Activated naive CD8-positive, alpha-beta T cell treated with anti-CD3 and anti-CD28 coated beads, Interleukin-2, amount 10 ng/mL, durations not matched to agents 7 days and 5 days (primary cell): Measurements from ENCODE around the gene PDE6B. TPM values are rescaled to one million over a fixed set of nuclear protein-coding genes. Genes with fewer than 3 reads are reported as not detected.
A peak's percentile ranks its signal among the peaks of the same experiment; 100 is the strongest.
"Not testable (repeated sequence)": the region's sequence is repeated elsewhere in the genome, so short reads cannot be mapped to it uniquely, and the experiment has no call there.

Experiments used
- ATAC-seq: fragments of 150-1000 bp; cut with Tn5 transposase; one replicate; pipeline ENCODE4 v1.10.0; 2021; ENCODE audit warnings: low read depth, moderate library complexity
- POLR2A ChIA-PET: fragments of 350-600 bp; sonication (Branson Sonifier 250); formaldehyde crosslinking; loops from one replicate; lab custom pipeline; 2021; ENCODE audit warnings: antibody characterized with exemption; lab: Charles Lee
- DNase-seq: peaks from one replicate; pipeline ENCODE4 v3.0.0; 2021
- H3K27ac Mint-ChIP-seq: one replicate; pipeline ENCODE4 v1.8.0; 2022; ENCODE audit warnings: mild to moderate bottlenecking, mixed read lengths
- H3K27me3 Mint-ChIP-seq: one replicate; pipeline ENCODE4 v1.8.0; 2022; ENCODE audit warnings: mild to moderate bottlenecking, moderate library complexity, mixed read lengths
- H3K36me3 Mint-ChIP-seq: one replicate; pipeline ENCODE4 v1.8.0; 2021; ENCODE audit warnings: mild to moderate bottlenecking, mixed read lengths
- H3K4me1 Mint-ChIP-seq: one replicate; pipeline ENCODE4 v1.8.0; 2021; ENCODE audit warnings: mixed read lengths
- H3K4me3 Mint-ChIP-seq: one replicate; pipeline ENCODE4 v1.8.0; 2022; ENCODE audit warnings: mild to moderate bottlenecking, moderate library complexity, mixed read lengths
- H3K9me3 Mint-ChIP-seq: one replicate; pipeline ENCODE4 v1.8.0; 2021; ENCODE audit warnings: mixed read lengths
- total RNA-seq, 2 experiments: library from RNA; stranded (reverse); gene quantifications; one replicate each; pipeline ENCODE4 v1.2.3, GENCODE V29; 2021

Gene PDE6B
- total RNA-seq, 2 experiments from 2014 or later, result 16.6 to 23.2 TPM

- no peak overlapping the region for H3K27ac Mint-ChIP-seq
- H3K4me3 Mint-ChIP-seq, result no peak overlapping the region
- POLR2A ChIA-PET, result no interaction called here
- DNase-seq (no peak), ATAC-seq (no peak)
- no peaks in the 10 kb centered on the region for H3K36me3 Mint-ChIP-seq
- H3K27me3 Mint-ChIP-seq, result peaks cover 3% of the 10 kb centered on the region
- peaks cover 5% of the 10 kb centered on the region for H3K9me3 Mint-ChIP-seq
- no peaks in the 10 kb centered on the region for H3K4me1 Mint-ChIP-seq
Observed at GRCh38 chr4:589219-589963, 36.0 kb upstream of the PDE6B start.

GRCh38 chr4:590313-590841, 35.0 kb upstream of the PDE6B start:
- DNase-seq (no peak), ATAC-seq (no peak)
- Mint-ChIP-seq H3K36me3 (no peaks in the 10 kb centered on the region), H3K4me1 (no peaks in the 10 kb centered on the region), H3K4me3 (no peak overlapping the region), H3K27ac (no peak overlapping the region), H3K9me3 (peaks cover 9% of the 10 kb centered on the region), H3K27me3 (peaks cover 3% of the 10 kb centered on the region)
- POLR2A ChIA-PET, result no interaction called here

GRCh38 chr4:592178-592577, 33.2 kb upstream of the PDE6B start:
- H3K4me3 Mint-ChIP-seq, H3K36me3 Mint-ChIP-seq, H3K9me3 Mint-ChIP-seq, POLR2A ChIA-PET, H3K27ac Mint-ChIP-seq, H3K4me1 Mint-ChIP-seq, ATAC-seq, DNase-seq: not testable (repeated sequence)
- peaks cover 16% of the 10 kb centered on the region for H3K27me3 Mint-ChIP-seq

GRCh38 chr4:592825-593520, 32.4 kb upstream of the PDE6B start:
- H3K4me1 Mint-ChIP-seq, result no peaks in the 10 kb centered on the region
- peaks cover 10% of the 10 kb centered on the region for H3K9me3 Mint-ChIP-seq
- DNase-seq (no peak), ATAC-seq (no peak)
- POLR2A ChIA-PET, result no interaction called here
- H3K27me3 Mint-ChIP-seq, result peaks cover 22% of the 10 kb centered on the region
- no peak overlapping the region for H3K27ac Mint-ChIP-seq
- no peaks in the 10 kb centered on the region for H3K36me3 Mint-ChIP-seq
- H3K4me3 Mint-ChIP-seq, result no peak overlapping the region

- Mint-ChIP-seq H3K4me3 (no peak overlapping the region), H3K9me3 (peaks cover 7% of the 10 kb centered on the region), H3K4me1 (peaks cover 3% of the 10 kb centered on the region), H3K36me3 (no peaks in the 10 kb centered on the region), H3K27ac (no peak overlapping the region), H3K27me3 (peaks cover 22% of the 10 kb centered on the region)
- DNase-seq, result no peak
- ATAC-seq, result no peak
- POLR2A ChIA-PET, result no interaction called here
Observed at GRCh38 chr4:598925-599324, 26.4 kb upstream of the PDE6B start.

GRCh38 chr4:600166-600565, 25.2 kb upstream of the PDE6B start:
- ATAC-seq (no peak), DNase-seq (no peak)
- peaks cover 22% of the 10 kb centered on the region for H3K27me3 Mint-ChIP-seq
- H3K4me1 Mint-ChIP-seq, result peaks cover 7% of the 10 kb centered on the region
- no peak overlapping the region for H3K4me3 Mint-ChIP-seq
- H3K9me3 Mint-ChIP-seq, result peaks cover 4% of the 10 kb centered on the region
- no peaks in the 10 kb centered on the region for H3K36me3 Mint-ChIP-seq
- no peak overlapping the region for H3K27ac Mint-ChIP-seq
- POLR2A ChIA-PET, result no interaction called here

- POLR2A ChIA-PET, result no interaction called here
- Mint-ChIP-seq H3K4me1 (peaks cover 7% of the 10 kb centered on the region), H3K4me3 (no peak overlapping the region), H3K27ac (no peak overlapping the region), H3K9me3 (peaks cover 2% of the 10 kb centered on the region), H3K36me3 (no peaks in the 10 kb centered on the region), H3K27me3 (peaks cover 20% of the 10 kb centered on the region)
- DNase-seq (no peak), ATAC-seq (no peak)
Observed at GRCh38 chr4:600850-601515, 24.4 kb upstream of the PDE6B start.

GRCh38 chr4:601612-602558, 23.5 kb upstream of the PDE6B start:
- peaks cover 2% of the 10 kb centered on the region for H3K9me3 Mint-ChIP-seq
- H3K27ac Mint-ChIP-seq, result no peak overlapping the region
- ATAC-seq, result no peak
- H3K4me1 Mint-ChIP-seq, result peaks cover 7% of the 10 kb centered on the region
- no peak overlapping the region for H3K4me3 Mint-ChIP-seq
- H3K36me3 Mint-ChIP-seq, result no peaks in the 10 kb centered on the region
- POLR2A ChIA-PET, result no interaction called here
- no peak for DNase-seq
- H3K27me3 Mint-ChIP-seq, result peaks cover 11% of the 10 kb centered on the region

- ATAC-seq, result peak; percentile 90
- Mint-ChIP-seq H3K4me1 (peaks cover 7% of the 10 kb centered on the region), H3K27ac (no peak overlapping the region), H3K4me3 (no peak overlapping the region), H3K36me3 (no peaks in the 10 kb centered on the region), H3K27me3 (peaks cover 5% of the 10 kb centered on the region), H3K9me3 (no peaks in the 10 kb centered on the region)
- POLR2A ChIA-PET, result interaction anchor here (1.0 kb wide), 1 partner anchor 72 kb away, joined by 5 read pairs; the partner anchor contains the start of genes ATP5ME and MYL5
- DNase-seq, result peak; percentile 77
Observed at GRCh38 chr4:602559-602942, 22.8 kb upstream of the PDE6B start.

- ATAC-seq (no peak), DNase-seq (no peak)
- POLR2A ChIA-PET, result no interaction called here
- Mint-ChIP-seq H3K9me3 (no peaks in the 10 kb centered on the region), H3K36me3 (no peaks in the 10 kb centered on the region), H3K27me3 (peaks cover 2% of the 10 kb centered on the region), H3K4me1 (peaks cover 7% of the 10 kb centered on the region), H3K27ac (no peak overlapping the region), H3K4me3 (no peak overlapping the region)
Observed at GRCh38 chr4:604131-604530, 21.2 kb upstream of the PDE6B start.

GRCh38 chr4:605702-606425, 19.5 kb upstream of the PDE6B start:
- H3K27me3 Mint-ChIP-seq, result peaks cover 9% of the 10 kb centered on the region

GRCh38 chr4:608236-608635, 17.1 kb upstream of the PDE6B start:
- H3K36me3 Mint-ChIP-seq, result no peaks in the 10 kb centered on the region
- peaks cover 9% of the 10 kb centered on the region for H3K27me3 Mint-ChIP-seq
- H3K4me1 Mint-ChIP-seq, result peaks cover 7% of the 10 kb centered on the region
- DNase-seq, result no peak
- H3K4me3 Mint-ChIP-seq, result no peak overlapping the region
- no peak overlapping the region for H3K27ac Mint-ChIP-seq
- peaks cover 3% of the 10 kb centered on the region for H3K9me3 Mint-ChIP-seq
- no peak for ATAC-seq
- POLR2A ChIA-PET, result no interaction called here

More at GRCh38 chr4:605702-606425, 19.5 kb upstream of the PDE6B start:
- Mint-ChIP-seq H3K36me3 (no peaks in the 10 kb centered on the region), H3K4me3 (no peak overlapping the region), H3K9me3 (peaks cover 3% of the 10 kb centered on the region), H3K4me1 (peaks cover 7% of the 10 kb centered on the region), H3K27ac (no peak overlapping the region)
- ATAC-seq (no peak), DNase-seq (no peak)
- POLR2A ChIA-PET, result no interaction called here
